H1 (cell line): ENCODE data around the gene GUCY1B1. TPM values are rescaled to one million over a fixed set of nuclear protein-coding genes. Genes with fewer than 3 reads are reported as not detected.

ENCODE experiments used
- CTCF ChIA-PET: fragments of 300-600 bp; sonication (Branson Sonifier 250); formaldehyde crosslinking; loops from one replicate; lab custom pipeline; 2021; ENCODE audit not compliant: partially characterized antibody; lab: Charles Lee
- POLR2A ChIA-PET: fragments of 300-600 bp; sonication (Branson Sonifier 250); formaldehyde crosslinking; loops from one replicate; lab custom pipeline; 2021; ENCODE audit warnings: inconsistent platforms; ENCODE audit not compliant: partially characterized antibody; lab: Charles Lee
- DNase-seq, 2 experiments: peaks; one replicate each; pipeline versions ENCODE4 v3.0.0 to v3.0.0-alpha.2; 2010 to 2022; ENCODE audit warnings: low spot score in 2 of 2, low read depth in 1 of 2, mixed read lengths in 1 of 2
- FAIRE-seq: peaks from 2 replicates; lab custom pipeline; 2011; peaks lifted over from hg19 to GRCh38; lab: Jason Lieb, UNC
- H2AFZ ChIP-seq: 2 replicates; pipeline ENCODE4 v1.8.1; 2012; ENCODE audit warnings: low read length, inconsistent platforms
- H2AK5ac ChIP-seq: 2 replicates; pipeline ENCODE4 v1.6.1; 2013; ENCODE audit warnings: low read depth, low read length
- H2BK120ac ChIP-seq: replicated peaks from 2 replicates; pipeline ENCODE3; 2013; ENCODE audit warnings: low read depth, low read length, inconsistent platforms
- H2BK12ac ChIP-seq: 2 replicates; pipeline ENCODE4 v1.6.1; 2013; ENCODE audit warnings: low read depth, low read length
- H2BK15ac ChIP-seq: 2 replicates; pipeline ENCODE4 v1.6.1; 2013; ENCODE audit warnings: low read length
- H2BK20ac ChIP-seq: 2 replicates; pipeline ENCODE4 v1.6.1; 2013; ENCODE audit warnings: low read length
- H2BK5ac ChIP-seq: 2 replicates; pipeline ENCODE4 v1.6.1; 2013; ENCODE audit warnings: low read depth, low read length
- H3K14ac ChIP-seq: 2 replicates; pipeline ENCODE4 v1.6.1; 2013; ENCODE audit warnings: inconsistent platforms; ENCODE audit not compliant: insufficient read length
- H3K18ac ChIP-seq: 2 replicates; pipeline ENCODE4 v1.6.1; 2013; ENCODE audit warnings: low read length; ENCODE audit errors: extremely low read depth
- H3K23ac ChIP-seq: 2 replicates; pipeline ENCODE4 v1.6.1; 2013; ENCODE audit warnings: inconsistent platforms; ENCODE audit not compliant: insufficient read length
- H3K23me2 ChIP-seq: 2 replicates; pipeline ENCODE4 v1.6.1; 2013; ENCODE audit warnings: low read depth, low read length
- H3K27ac ChIP-seq: 2 replicates; pipeline ENCODE4 v1.6.1; 2011; ENCODE audit warnings: low read depth, low read length, inconsistent platforms
- H3K27me3 ChIP-seq, 4 experiments: replicated peaks in 1 of 4; 1 replicate in 1 of 4; 2 replicates in 3 of 4; pipeline versions ENCODE4 v1.6.1 to v1.8.1; 2011 to 2013; ENCODE audit warnings: low read length in 3 of 4, mild to moderate bottlenecking in 3 of 4, inconsistent platforms in 2 of 4, mixed read lengths in 2 of 4, moderate library complexity in 1 of 4; ENCODE audit not compliant: control insufficient read depth in 3 of 4, insufficient read depth in 3 of 4; ENCODE audit errors: extremely low read depth in 1 of 4
- H3K36me3 ChIP-seq, 4 experiments: 2 replicates each; pipeline versions ENCODE4 v1.6.1 to v1.8.1; 2011 to 2013; ENCODE audit warnings: mild to moderate bottlenecking in 4 of 4, low read length in 3 of 4, moderate library complexity in 2 of 4, control low read depth in 1 of 4, inconsistent platforms in 1 of 4; ENCODE audit not compliant: insufficient read depth in 4 of 4, control insufficient read depth in 2 of 4
- H3K4ac ChIP-seq: replicated peaks from 2 replicates; pipeline ENCODE3; 2013; ENCODE audit warnings: low read length, low read depth, mixed read lengths, inconsistent platforms; ENCODE audit not compliant: insufficient read length
- H3K4me1 ChIP-seq, 4 experiments: replicated peaks in 1 of 4; 1 replicate in 1 of 4; 2 replicates in 3 of 4; pipeline versions ENCODE4 v1.6.1 to v1.8.1; 2011 to 2013; ENCODE audit warnings: low read length in 3 of 4, inconsistent platforms in 2 of 4, mixed read lengths in 1 of 4; ENCODE audit not compliant: insufficient read depth in 4 of 4, control insufficient read depth in 3 of 4
- H3K4me2 ChIP-seq, 2 experiments: 2 replicates each; pipeline versions ENCODE4 v1.6.1 to v1.8.1; 2011 to 2013; ENCODE audit warnings: low read depth in 2 of 2, low read length in 2 of 2, control low read depth in 1 of 2, inconsistent platforms in 1 of 2, mild to moderate bottlenecking in 1 of 2; ENCODE audit not compliant: insufficient read depth in 1 of 2
- H3K4me3 ChIP-seq, 4 experiments: fragments of 200-600, 300-600 bp in 1 of 4; sonication (generic), shearing (Covaris generic), sonication (Bioruptor Twin) in 1 of 4; 2 replicates each; pipeline versions ENCODE4 v1.5.1 to v1.8.1; 2011 to 2016; ENCODE audit warnings: low read length in 4 of 4, low read depth in 3 of 4, control low read depth in 2 of 4, inconsistent platforms in 2 of 4, mild to moderate bottlenecking in 2 of 4, mixed read lengths in 1 of 4, moderate library complexity in 1 of 4; ENCODE audit not compliant: insufficient read depth in 2 of 4; ENCODE audit errors: extremely low read depth in 1 of 4
- H3K56ac ChIP-seq: replicated peaks from 2 replicates; pipeline ENCODE3; 2013; ENCODE audit warnings: low read depth, mild to moderate bottlenecking, mixed read lengths, low read length, inconsistent platforms; ENCODE audit not compliant: insufficient read length
- H3K79me1 ChIP-seq: 2 replicates; pipeline ENCODE4 v1.6.1; 2013; ENCODE audit warnings: low read depth, low read length, control low read depth
- H3K79me2 ChIP-seq, 2 experiments: 2 replicates each; pipeline versions ENCODE4 v1.6.1 to v1.8.1; 2012 to 2013; ENCODE audit warnings: low read length in 2 of 2, mild to moderate bottlenecking in 2 of 2, inconsistent platforms in 1 of 2; ENCODE audit not compliant: insufficient read depth in 2 of 2, control insufficient read depth in 1 of 2
- H3K9ac ChIP-seq, 4 experiments: replicated peaks in 1 of 4; 1 replicate in 1 of 4; 2 replicates in 3 of 4; pipeline versions ENCODE4 v1.6.1 to v1.8.1; 2011 to 2013; ENCODE audit warnings: low read depth in 3 of 4, low read length in 3 of 4, control low read depth in 2 of 4, mild to moderate bottlenecking in 2 of 4, moderate library complexity in 2 of 4, inconsistent platforms in 1 of 4; ENCODE audit errors: extremely low read depth in 1 of 4
- H3K9me3 ChIP-seq, 2 experiments: 2 replicates each; pipeline versions ENCODE4 v1.6.1 to v1.8.1; 2012 to 2013; ENCODE audit warnings: mild to moderate bottlenecking in 2 of 2, moderate library complexity in 2 of 2, control low read depth in 1 of 2, inconsistent platforms in 1 of 2, low read depth in 1 of 2, low read length in 1 of 2, mixed read lengths in 1 of 2; ENCODE audit not compliant: insufficient read depth in 2 of 2
- H4K20me1 ChIP-seq, 2 experiments: replicated peaks in 1 of 2; 2 replicates each; pipeline versions ENCODE3 to v1.8.1; 2011 to 2013; ENCODE audit warnings: inconsistent platforms in 2 of 2, low read length in 2 of 2, mild to moderate bottlenecking in 1 of 2; ENCODE audit not compliant: insufficient read depth in 2 of 2, control insufficient read depth in 1 of 2
- H4K5ac ChIP-seq: 2 replicates; pipeline ENCODE4 v1.6.1; 2013; ENCODE audit warnings: low read length, low read depth, mixed read lengths, inconsistent platforms; ENCODE audit not compliant: insufficient read length
- H4K8ac ChIP-seq: 2 replicates; pipeline ENCODE4 v1.8.0; 2013; ENCODE audit warnings: mild to moderate bottlenecking, moderate library complexity, low read length, inconsistent platforms; ENCODE audit not compliant: insufficient read depth; ENCODE audit errors: extremely low read depth
- H4K91ac ChIP-seq: replicated peaks from 2 replicates; pipeline ENCODE3; 2013; ENCODE audit warnings: low read length, mixed read lengths, inconsistent platforms; ENCODE audit not compliant: insufficient read length
- ASH2L ChIP-seq: fragments of 200-600, 300-600 bp; sonication (generic); IDR thresholded peaks from one replicate; pipeline ENCODE4 v1.7.1; 2017; ENCODE audit warnings: low read length
- BCL11A ChIP-seq, 2 experiments: IDR thresholded peaks; one replicate each; pipeline ENCODE4 v1.6.1; 2011; ENCODE audit warnings: low read depth in 2 of 2, low read length in 2 of 2, mild to moderate bottlenecking in 2 of 2
- CREB1 ChIP-seq: IDR thresholded peaks from 2 replicates; pipeline ENCODE4 v1.6.1; 2012; ENCODE audit warnings: inconsistent platforms
- FOSL1 ChIP-seq: IDR thresholded peaks from 2 replicates; pipeline ENCODE4 v1.6.1; 2011; ENCODE audit warnings: mild to moderate bottlenecking, low read depth, low read length, moderate library complexity; ENCODE audit not compliant: insufficient read depth
- JUN ChIP-seq: IDR thresholded peaks from 2 replicates; pipeline ENCODE4 v1.6.1; 2011; ENCODE audit warnings: low read depth, mild to moderate bottlenecking, improper control_type of control experiment, low read length
- PHF8 ChIP-seq: fragments of 200-600 bp; sonication (generic); conservative IDR thresholded peaks from 2 replicates; pipeline ENCODE4 v1.7.1; 2012; ENCODE audit warnings: low read depth, mild to moderate bottlenecking, inconsistent platforms, low read length, moderate library complexity
- POLR2AphosphoS5 ChIP-seq: IDR thresholded peaks from 2 replicates; pipeline ENCODE4 v1.6.1; 2011; ENCODE audit warnings: low read depth, low read length
- POU5F1 ChIP-seq: IDR thresholded peaks from 2 replicates; pipeline ENCODE4 v1.6.1; 2011; ENCODE audit warnings: low read depth, mild to moderate bottlenecking, low read length, moderate library complexity
- SIRT6 ChIP-seq: IDR thresholded peaks from one replicate; pipeline ENCODE4 v1.7.1; 2012; ENCODE audit warnings: low read length, inconsistent platforms
- SP2 ChIP-seq: IDR thresholded peaks from 2 replicates; pipeline ENCODE4 v1.6.1; 2012; ENCODE audit warnings: mild to moderate bottlenecking, low read length, inconsistent platforms
- SP4 ChIP-seq: IDR thresholded peaks from 2 replicates; pipeline ENCODE4 v1.6.1; 2012; ENCODE audit warnings: low read length, inconsistent platforms
- WGBS, 2 experiments: shearing (Covaris generic) in 1 of 2; methylation state at CpG; one replicate each; pipeline versions ENCODE4 v1.1.6 to v1.1.7; 2013 to 2015; ENCODE audit warnings: low lambda C conversion rate in 2 of 2, mixed read lengths in 2 of 2, inconsistent platforms in 1 of 2, low coverage in 1 of 2, missing lambda C conversion rate in 1 of 2; ENCODE audit not compliant: insufficient replicate concordance in 2 of 2, insufficient coverage in 1 of 2, insufficient read length in 1 of 2; ENCODE audit errors: extremely low coverage in 1 of 2, missing lambda C conversion rate in 1 of 2; 5-methylcytosine and 5-hydroxymethylcytosine counted together
- polyA plus RNA-seq, 7 experiments: library from polyadenylated mRNA; depleted of rRNA in 3 of 7; stranded (reverse) in 5 of 7; unstranded in 2 of 7; fragments of >200 nt in 5 of 7; fragments of 200-250 nt in 2 of 7; gene quantifications; 1 replicate in 5 of 7; 2 replicates in 1 of 7; 4 replicates in 1 of 7; pipeline versions ENCODE4 v1.2.1 to v1.2.3, GENCODE V29; 2011 to 2013; ENCODE audit warnings: missing spikeins in 2 of 7, mixed read lengths in 2 of 7
- total RNA-seq: library from RNA; stranded (reverse); fragmentation: NEBNext Ultra II Directional; extraction: Animal tissue kit (Norgen Biotek cat#: 25700); gene quantifications from 2 replicates; pipeline ENCODE4 v1.2.1, GENCODE V29; 2021
- TF ChIP-seq, protein P1 (sequence below): IDR thresholded peaks from 2 replicates; pipeline ENCODE4 v1.6.1; 2012; ENCODE audit warnings: low read length, inconsistent platforms

The GUCY1B1 gene
- total and polyA plus RNA-seq, 2 of the 8 experiments (the other 6 are each of a cell fraction or from before 2014, with no cell fraction given): 1.5 to 2.9 TPM

DNA sequence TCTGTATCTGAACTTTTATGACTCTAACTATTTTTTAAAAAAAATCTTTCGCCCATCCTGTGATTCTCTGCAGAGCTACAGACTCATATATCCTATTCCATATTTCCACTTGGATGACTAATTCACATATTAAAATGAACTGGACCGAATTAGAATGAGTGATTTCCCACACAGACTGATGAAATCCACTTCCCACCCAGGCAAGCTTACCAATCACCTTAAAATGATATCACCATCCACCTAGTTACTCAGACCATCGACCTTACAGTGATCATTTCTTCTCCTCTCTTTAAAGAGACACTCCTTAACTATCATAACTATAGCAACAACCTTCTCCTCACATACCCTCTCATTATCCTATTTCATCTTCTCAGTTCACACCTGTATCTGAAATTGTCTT lies 34.1 kb upstream of the GUCY1B1 start:
- no peak overlapping the region for H2BK20ac ChIP-seq

More for the DNA sequence above, 34.1 kb upstream of the GUCY1B1 start:
- CTCF ChIA-PET: no interaction called here
- no peak for FAIRE-seq
- H4K20me1 ChIP-seq: no peaks in the 10 kb centered on the region
- no peaks in the 10 kb centered on the region for H3K23me2 ChIP-seq
- H3K36me3 ChIP-seq: no peaks in the 10 kb centered on the region
- TF ChIP-seq JUN: no peak
- no peak for TF ChIP-seq SIRT6
- TF ChIP-seq PHF8: no peak
- TF ChIP-seq FOSL1: no peak
- TF ChIP-seq POU5F1: no peak
- no peak for TF ChIP-seq SP4
- no peak for TF ChIP-seq SP2
- TF ChIP-seq BCL11A (IDR thresholded peaks at IDR 0.05; ENCODE audit: low read depth in 2 of 2, low read length in 2 of 2): no peak
- no peak for TF ChIP-seq POLR2AphosphoS5
- TF ChIP-seq, protein P1, sequence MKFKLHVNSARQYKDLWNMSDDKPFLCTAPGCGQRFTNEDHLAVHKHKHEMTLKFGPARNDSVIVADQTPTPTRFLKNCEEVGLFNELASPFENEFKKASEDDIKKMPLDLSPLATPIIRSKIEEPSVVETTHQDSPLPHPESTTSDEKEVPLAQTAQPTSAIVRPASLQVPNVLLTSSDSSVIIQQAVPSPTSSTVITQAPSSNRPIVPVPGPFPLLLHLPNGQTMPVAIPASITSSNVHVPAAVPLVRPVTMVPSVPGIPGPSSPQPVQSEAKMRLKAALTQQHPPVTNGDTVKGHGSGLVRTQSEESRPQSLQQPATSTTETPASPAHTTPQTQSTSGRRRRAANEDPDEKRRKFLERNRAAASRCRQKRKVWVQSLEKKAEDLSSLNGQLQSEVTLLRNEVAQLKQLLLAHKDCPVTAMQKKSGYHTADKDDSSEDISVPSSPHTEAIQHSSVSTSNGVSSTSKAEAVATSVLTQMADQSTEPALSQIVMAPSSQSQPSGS: no peak
- no peak for TF ChIP-seq ASH2L
- no peak for TF ChIP-seq CREB1
- no peak overlapping the region for H3K4ac ChIP-seq
- POLR2A ChIA-PET: no interaction called here
- no peak overlapping the region for H2BK15ac ChIP-seq
- 81% methylated on average over 3 of the region's 3 CpGs; no CpG with 5 or more reads in 1 of the 2 experiments for WGBS, 2 experiments
- H3K9ac ChIP-seq: no peak overlapping the region
- H3K18ac ChIP-seq: no peak overlapping the region
- no peak overlapping the region for H3K23ac ChIP-seq
- H3K27ac ChIP-seq: no peak overlapping the region
- H4K5ac ChIP-seq: no peak overlapping the region
- H2AK5ac ChIP-seq: no peak overlapping the region
- H2AFZ ChIP-seq: no peak overlapping the region
- H4K91ac ChIP-seq: no peak overlapping the region
- no peak overlapping the region for H3K56ac ChIP-seq
- H4K8ac ChIP-seq: no peak overlapping the region
- no peaks in the 10 kb centered on the region for H3K9me3 ChIP-seq
- H3K4me1 ChIP-seq: 0 out of 7 replicates have a peak, but pooled peaks cover 0 to 3% (median 0%) of the 10 kb centered on the region in 4 experiments
- no peak overlapping the region for H3K4me2 ChIP-seq
- no peak for DNase-seq
- no peak overlapping the region for H2BK12ac ChIP-seq
- no peaks in the 10 kb centered on the region for H3K79me2 ChIP-seq
- no peak overlapping the region for H3K4me3 ChIP-seq
- no peak overlapping the region for H2BK5ac ChIP-seq
- no peaks in the 10 kb centered on the region for H3K27me3 ChIP-seq
- H3K79me1 ChIP-seq: no peaks in the 10 kb centered on the region
- no peak overlapping the region for H2BK120ac ChIP-seq
- H3K14ac ChIP-seq: no peak overlapping the region
